Testis (tissue), 2 donors: ENCODE data around the gene HNF1A.

Experiments
- CTCF ChIP-seq, 3 experiments: fragments of 450-650 bp in 2 of 3; fragments of 200-600 bp in 1 of 3; sonication (generic) in 1 of 3; IDR thresholded peaks; one replicate each; pipeline ENCODE4 v1.5.1; 2016 to 2019; ENCODE audit warnings: antibody characterized with exemption in 3 of 3, mild to moderate bottlenecking in 2 of 3, moderate library complexity in 1 of 3
- POLR2A ChIP-seq: fragments of 450-650 bp; IDR thresholded peaks from one replicate; pipeline ENCODE4 v1.6.1; 2017; ENCODE audit warnings: antibody characterized with exemption, mild to moderate bottlenecking, moderate library complexity

DNA sequence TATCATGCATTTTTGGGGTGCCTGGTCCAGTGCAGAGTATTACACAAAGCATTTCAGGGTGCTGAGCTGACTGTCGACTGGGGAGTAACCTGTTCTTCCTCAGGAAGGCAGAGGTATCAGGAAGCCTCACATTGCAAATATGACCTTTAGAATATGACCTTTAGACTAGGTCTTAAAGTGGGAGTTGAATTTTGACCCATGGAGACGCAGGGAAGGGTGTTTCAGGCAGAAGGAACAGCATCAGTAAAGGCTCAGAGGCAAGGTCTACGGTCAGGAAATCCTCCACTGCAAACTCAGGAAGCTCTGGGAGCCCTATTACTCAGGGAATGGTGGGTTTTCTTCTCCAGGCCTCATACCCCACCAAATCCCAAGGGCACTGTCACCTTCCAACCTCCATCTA lies 11.3 kb downstream of the HNF1A start:
- TF ChIP-seq CTCF (IDR thresholded peaks at IDR 0.05) = no peak
- TF ChIP-seq POLR2A = no peak
